Breast epithelium (tissue), 3 donors: Measurements from ENCODE around the gene STX8.

Experiments
- CTCF ChIP-seq, 3 donors: fragments of 450-650 bp; IDR thresholded peaks; one replicate each; pipeline ENCODE4 v1.5.1; 2016 to 2017; ENCODE audit warnings: antibody characterized with exemption in 3 of 3, mild to moderate bottlenecking in 3 of 3, moderate library complexity in 3 of 3
- POLR2A ChIP-seq: fragments of 450-650 bp; IDR thresholded peaks from one replicate; pipeline ENCODE4 v1.6.1; 2016; ENCODE audit warnings: antibody characterized with exemption, mild to moderate bottlenecking, moderate library complexity
- POLR2AphosphoS5 ChIP-seq, 3 donors: sonication (generic); formaldehyde crosslinking; IDR thresholded peaks; one replicate each; pipeline ENCODE4 v1.6.1; 2017; ENCODE audit warnings: antibody characterized with exemption in 3 of 3

- TF ChIP-seq POLR2A, result no peak
- TF ChIP-seq CTCF (IDR thresholded peaks at IDR 0.05), result no peak
- TF ChIP-seq POLR2AphosphoS5 (IDR thresholded peaks at IDR 0.05), result no peak
These were observed 42.2 kb downstream of the STX8 start for GRCh38 chr17:9533441-9533840.
